NCI-H146 treated with DMSO at 0.1 percent for 48 hours (cell line): ENCODE measurements around the gene CDKN2C.

Experiments used
- DNase-seq: peaks from one replicate; lab custom pipeline; 2025; ENCODE audit not compliant: unreplicated experiment; lab: John Stamatoyannopoulos, UW

The CDKN2C gene

GRCh38 chr1:50959913-50960844 is 9.9 kb upstream of the CDKN2C start, which contains the start of gene FAF1:
FAF1 (minus strand) TSS chr1:50960267; CDS start chr1:50959811, 456 bp downstream.
- DNase-seq = peak; percentile 84

GRCh38 chr1:50964863-50965262 is 5.2 kb upstream of the CDKN2C start:
- DNase-seq = no peak

GRCh38 chr1:50966991-50967390 is 3.1 kb upstream of the CDKN2C start:
- DNase-seq = no peak

- DNase-seq = no peak
These were observed 2.5 kb upstream of the CDKN2C start for GRCh38 chr1:50967416-50968157.

- DNase-seq = peak; percentile 77
These were observed 1.8 kb upstream of the CDKN2C start for GRCh38 chr1:50968158-50968820.

- no peak for DNase-seq
These were observed 1.0 kb upstream of the CDKN2C start for GRCh38 chr1:50968821-50969610.

- no peak for DNase-seq
These were observed 453 bp downstream of the CDKN2C start for GRCh38 chr1:50970509-50970887.

GRCh38 chr1:50970931-50971582 is 1.0 kb downstream of the CDKN2C start:
- peak; percentile 35 for DNase-seq

GRCh38 chr1:50971748-50972305 is 1.8 kb downstream of the CDKN2C start:
- no peak for DNase-seq

GRCh38 chr1:50972766-50973165 is 2.7 kb downstream of the CDKN2C start:
- no peak for DNase-seq

- no peak for DNase-seq
These were observed 3.2 kb downstream of the CDKN2C start for GRCh38 chr1:50973255-50973654.

- DNase-seq = no peak
These were observed 4.0 kb downstream of the CDKN2C start for GRCh38 chr1:50973875-50974617.

GRCh38 chr1:50974618-50974935 is 4.5 kb downstream of the CDKN2C start:
- no peak for DNase-seq

- DNase-seq = no peak
These were observed 5.4 kb downstream of the CDKN2C start for GRCh38 chr1:50975436-50975835.

- peak; percentile 46 for DNase-seq
These were observed 6.3 kb downstream of the CDKN2C start for GRCh38 chr1:50976111-50976889.

GRCh38 chr1:50976890-50977574 is 7.0 kb downstream of the CDKN2C start:
- peak; percentile 50 for DNase-seq

GRCh38 chr1:50977575-50978143 is 7.6 kb downstream of the CDKN2C start:
- DNase-seq = peak; percentile 40
